Right ventricle myocardium inferior (tissue), 1 donor: Measurements from ENCODE around the gene DOCK1. TPM values are rescaled to one million over a fixed set of nuclear protein-coding genes. Genes with fewer than 3 reads are reported as not detected.
"Not testable (repeated sequence)": the region's sequence is repeated elsewhere in the genome, so short reads cannot be mapped to it uniquely, and the experiment has no call there.

ENCODE experiments used
- ATAC-seq: fragments of 200-7000 bp; cut with Tn5 transposase; one replicate; pipeline ENCODE4 v1.9.1; 2020; ENCODE audit warnings: mild to moderate bottlenecking, moderate library complexity
- DNase-seq: peaks from one replicate; pipeline ENCODE4 v3.0.0; 2021; ENCODE audit errors: missing footprints
- intact Hi-C: fragments of 100-400 bp; cut with DNase I; formaldehyde crosslinking; loops from one replicate; pipeline ENCODE4 v1.11.0; 2022
- total RNA-seq: library from RNA; stranded (reverse); fragmentation: NEBNext Ultra II Directional; extraction: Animal tissue kit (Norgen Biotek cat#: 25700); gene quantifications from one replicate; pipeline ENCODE4 v1.2.1, GENCODE V29; 2021
- donor health status: DM: no; HTN: yes; CAD: no; lungs with severe emphysema.

DOCK1 gene
- total RNA-seq, 1 donor from 2014 or later: 16.8 TPM

DNA sequence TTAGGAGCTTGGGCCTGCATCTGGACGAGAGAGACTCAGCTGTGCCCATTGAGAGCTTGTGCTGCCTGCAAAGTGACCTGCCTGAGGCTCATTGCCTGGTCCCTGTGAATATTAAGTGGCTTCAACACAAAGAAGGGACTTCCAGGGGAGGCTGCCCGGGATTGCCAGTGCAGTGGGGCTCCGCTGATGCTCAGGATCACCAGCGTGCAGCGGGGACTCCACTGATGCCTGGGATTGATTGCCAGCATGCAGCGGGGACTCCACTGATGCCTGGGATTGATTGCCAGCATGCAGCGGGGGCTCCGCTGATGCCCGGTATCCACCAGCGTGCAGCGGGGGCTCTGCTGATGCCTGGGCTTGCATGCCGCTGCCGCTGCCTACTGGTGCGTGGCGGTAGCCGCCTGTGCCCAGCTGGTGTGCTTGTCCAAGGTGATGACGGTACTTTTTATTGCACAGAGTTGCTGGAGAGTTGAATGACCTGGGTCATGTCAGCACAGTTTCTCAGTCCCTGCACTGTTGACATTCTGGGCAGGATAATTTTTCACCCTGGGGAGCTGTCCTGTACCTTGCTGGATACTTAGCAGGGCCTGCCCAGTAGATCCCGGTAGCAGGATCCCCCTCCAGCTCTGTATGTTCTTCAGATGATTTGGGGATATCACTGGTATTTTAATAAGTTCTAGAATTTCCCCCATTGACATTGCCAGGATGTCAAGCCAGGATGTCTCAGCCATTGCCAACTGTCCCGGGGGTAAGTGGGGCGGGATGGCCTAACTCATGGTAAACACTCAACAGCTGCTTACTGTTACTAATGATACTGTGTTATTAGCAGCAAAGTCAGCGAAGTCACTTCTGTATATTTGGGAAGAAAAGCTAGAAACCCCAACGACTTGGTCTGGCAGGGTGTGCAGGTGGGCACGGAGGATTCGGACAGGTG, 13.0 kb downstream of the DOCK1 start:
- DNase-seq (no peak), ATAC-seq (peak; percentile 57)
- intact Hi-C loops: no loop called here

DNA sequence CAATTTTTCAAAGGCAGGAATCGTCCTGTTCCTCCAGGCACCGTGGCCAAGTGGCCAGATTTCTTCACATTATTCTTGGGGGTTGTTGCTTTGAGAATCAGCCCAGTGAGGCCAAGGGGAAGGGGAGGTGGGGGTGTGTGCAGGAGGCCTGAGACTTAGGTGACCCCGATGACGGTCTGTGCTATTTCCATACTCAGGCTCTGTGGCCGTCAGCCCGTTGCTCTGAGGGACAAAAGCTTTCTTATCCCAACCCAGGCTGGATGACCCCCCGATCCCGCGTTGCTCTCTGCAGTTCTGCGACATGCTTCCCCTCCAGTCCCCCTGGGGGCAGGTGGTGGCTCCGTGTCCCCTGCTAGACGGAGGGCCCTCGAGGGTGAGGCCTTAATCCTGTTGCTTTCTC, 14.2 kb downstream of the DOCK1 start:
- intact Hi-C loops: no loop called here
- no peak for ATAC-seq

DNA sequence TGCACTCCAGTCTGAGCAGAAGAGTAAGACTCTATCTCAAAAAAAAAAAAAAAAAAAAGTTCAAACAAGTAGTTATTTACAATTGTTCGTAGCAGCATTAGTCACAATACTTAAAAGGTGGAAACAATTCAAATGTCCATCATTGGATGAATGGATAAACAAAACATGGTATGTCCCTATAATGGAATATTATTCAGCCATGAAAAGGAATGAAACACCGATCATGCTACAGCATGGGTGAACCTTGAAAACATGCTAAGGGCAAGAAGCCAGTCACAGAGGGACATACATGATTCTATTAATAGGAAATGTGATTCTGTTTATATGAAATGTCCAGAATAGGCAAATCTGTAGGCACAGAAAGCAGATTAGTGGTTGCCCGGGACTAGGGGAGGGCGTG, 15.9 kb downstream of the DOCK1 start:
- no peak for DNase-seq
- intact Hi-C loops: no loop called here
- ATAC-seq: no peak

More for the DNA sequence above, 14.2 kb downstream of the DOCK1 start:
- no peak for DNase-seq

DNA sequence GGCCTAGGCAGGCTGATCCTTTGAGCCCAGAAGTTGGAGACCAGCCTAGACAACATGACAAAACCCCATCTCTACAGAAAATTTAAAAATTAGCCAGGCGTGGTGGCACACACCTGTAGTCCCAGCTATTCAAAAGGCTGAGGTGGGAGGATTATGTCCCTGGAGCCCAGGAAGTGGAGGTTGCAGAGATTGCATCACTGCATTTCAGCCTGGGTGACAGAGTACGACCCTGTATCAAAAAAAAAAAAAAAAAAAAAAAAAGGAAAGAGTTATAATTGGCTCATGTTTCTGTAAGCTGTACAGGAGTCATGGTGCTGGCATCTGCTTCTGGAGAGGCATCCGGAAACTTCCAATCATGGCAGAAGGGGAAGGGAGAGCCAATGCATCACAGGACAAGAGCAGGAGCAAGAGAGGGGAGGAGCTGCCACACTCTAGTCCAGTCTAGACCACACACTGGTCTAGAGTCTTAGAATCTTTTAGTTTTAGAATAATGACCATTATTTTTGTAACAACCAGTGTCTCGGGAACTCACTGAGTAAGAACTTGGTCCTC, 16.8 kb downstream of the DOCK1 start:
- DNase-seq (no peak), ATAC-seq (no peak)
- intact Hi-C loops: no loop called here

DNA sequence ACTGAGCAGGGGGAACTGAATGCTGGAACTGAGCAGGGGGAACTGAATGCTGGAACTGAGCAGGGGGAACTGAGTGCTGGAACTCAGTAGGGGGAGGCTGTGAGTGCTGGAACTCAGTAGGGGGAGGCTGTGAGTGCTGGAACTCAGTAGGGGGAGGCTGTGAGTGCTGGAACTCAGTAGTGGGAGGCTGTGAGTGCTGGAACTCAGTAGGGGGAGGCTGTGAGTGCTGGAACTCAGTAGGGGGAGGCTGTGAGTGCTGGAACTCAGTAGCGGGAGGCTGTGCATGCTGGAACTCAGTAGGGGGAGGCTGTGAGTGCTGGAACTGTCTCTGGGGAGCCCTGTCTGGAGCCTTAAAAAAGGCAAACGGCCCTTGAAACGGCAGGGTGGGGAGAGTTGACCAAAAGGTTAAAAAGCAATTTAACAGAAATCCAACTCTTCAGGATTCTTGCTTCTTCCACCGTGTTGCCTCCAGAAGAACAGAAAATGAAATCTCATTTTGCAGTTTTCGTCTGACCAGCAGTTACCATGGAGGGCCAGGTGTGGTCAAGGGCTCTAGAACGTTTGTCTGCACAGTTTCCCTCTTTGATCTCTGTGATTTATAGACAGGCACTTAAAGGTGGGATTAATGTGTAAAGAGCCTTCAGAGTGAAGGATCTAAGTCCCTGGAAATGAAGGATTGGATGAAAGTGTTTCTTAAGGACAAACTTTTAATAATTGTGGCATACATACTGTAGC, 19.1 kb downstream of the DOCK1 start:
- ATAC-seq: no peak
- no peak for DNase-seq
- intact Hi-C loops: no loop called here

DNA sequence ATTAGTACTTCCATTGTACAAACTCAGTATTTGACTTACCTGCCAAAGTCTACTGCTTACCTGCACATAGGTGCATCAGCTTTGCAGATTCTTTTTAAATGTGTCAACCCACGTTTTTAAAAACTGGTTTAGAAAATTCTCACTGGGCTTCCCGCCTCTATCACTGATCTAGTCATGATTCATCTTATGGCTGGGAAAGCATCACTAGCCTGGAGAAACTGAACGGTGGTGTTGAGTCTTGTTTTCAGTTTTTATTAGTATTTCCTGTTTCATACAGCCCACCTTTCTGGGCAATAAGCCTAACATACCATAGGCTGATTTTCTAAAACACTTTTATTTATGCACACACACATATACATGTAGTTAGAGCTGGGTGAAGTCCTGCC, 19.7 kb downstream of the DOCK1 start:
- ATAC-seq (no peak), DNase-seq (no peak)
- intact Hi-C loops: no loop called here

DNA sequence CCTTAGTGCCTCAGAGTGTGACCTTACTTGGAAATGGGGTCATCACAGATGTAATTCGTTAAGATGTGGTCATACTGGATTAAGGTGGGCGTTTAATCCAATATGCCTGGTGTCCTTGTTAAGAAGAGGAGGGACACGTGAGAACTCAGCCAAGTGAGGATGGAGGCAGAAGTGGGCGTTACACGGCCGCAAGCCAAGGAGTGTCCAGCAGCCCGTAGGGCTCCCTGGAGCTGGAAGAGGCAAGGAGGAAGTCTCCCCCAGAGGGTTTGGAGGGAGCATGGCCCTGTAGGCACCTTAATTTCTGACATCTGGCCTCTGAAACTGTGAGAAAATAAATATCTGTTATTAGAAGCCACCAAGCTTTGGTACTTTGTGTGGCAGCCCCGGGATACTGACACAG, 21.3 kb downstream of the DOCK1 start:
- intact Hi-C loops: no loop called here
- ATAC-seq: no peak
- DNase-seq: no peak

DNA sequence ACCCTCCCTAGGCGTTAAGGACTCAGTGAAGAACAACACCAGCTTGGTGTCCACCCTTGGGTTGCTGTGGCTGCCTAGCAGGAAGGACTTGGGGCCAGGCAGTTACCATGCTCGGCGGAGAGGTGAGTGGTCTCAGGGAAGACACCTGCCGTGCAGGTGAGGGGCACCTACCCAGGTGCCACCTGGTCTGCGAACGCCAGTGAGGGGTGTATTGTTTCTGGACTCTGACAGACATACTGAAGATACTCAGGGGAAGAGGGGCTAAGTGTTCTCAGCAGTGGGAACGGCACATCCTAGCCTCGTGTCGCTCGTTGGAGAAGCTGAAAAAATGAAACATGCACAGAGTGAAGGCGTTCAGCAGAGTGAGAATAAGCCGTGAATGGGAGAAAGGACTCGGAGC, 22.6 kb downstream of the DOCK1 start:
- DNase-seq: no peak
- intact Hi-C loops: no loop called here
- no peak for ATAC-seq

DNA sequence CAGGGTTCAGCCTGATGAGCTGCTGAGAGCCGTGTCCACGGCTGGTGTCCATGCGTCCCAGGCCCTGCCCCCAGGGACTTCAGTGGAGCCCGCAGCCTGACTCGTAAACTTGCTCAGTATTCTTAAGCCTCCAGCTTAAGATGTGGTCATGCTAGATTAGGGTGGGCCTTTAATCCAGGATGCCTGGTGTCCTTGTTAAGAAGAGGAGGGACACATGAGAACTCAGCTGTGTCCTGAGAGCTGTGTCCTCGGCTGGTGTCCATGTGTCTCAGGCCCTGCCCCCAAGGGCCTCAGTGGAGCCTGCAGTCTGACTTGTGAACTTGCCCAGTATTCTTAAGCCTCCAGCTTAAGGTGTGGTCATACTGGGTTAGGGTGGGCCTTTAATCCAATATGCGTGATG, 23.0 kb downstream of the DOCK1 start:
- peak; percentile 74 for ATAC-seq

DNA sequence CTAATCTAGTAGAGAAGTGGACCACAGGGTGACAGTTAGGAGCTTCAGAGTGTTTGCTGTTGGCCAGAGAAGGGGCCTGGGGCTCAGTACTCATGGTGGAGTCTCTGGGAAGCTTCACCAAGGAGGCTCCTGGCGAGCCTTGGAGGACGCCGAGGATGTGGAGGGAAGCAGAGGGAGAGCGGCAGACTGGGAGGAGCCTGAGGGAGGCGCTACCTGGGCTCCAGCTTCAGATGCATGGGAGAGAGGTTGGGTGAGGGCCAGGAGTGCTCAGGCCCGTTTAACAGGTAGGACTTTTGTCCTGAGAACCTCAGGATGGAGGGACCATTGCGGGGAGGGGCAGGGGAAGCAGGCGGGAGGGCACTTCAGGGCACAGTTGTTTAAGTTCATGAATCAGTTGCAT, 24.2 kb downstream of the DOCK1 start:
- ATAC-seq (no peak), DNase-seq (no peak)
- intact Hi-C loops: no loop called here

More for the DNA sequence above, 23.0 kb downstream of the DOCK1 start:
- no peak for DNase-seq
- intact Hi-C loops: no loop called here

DNA sequence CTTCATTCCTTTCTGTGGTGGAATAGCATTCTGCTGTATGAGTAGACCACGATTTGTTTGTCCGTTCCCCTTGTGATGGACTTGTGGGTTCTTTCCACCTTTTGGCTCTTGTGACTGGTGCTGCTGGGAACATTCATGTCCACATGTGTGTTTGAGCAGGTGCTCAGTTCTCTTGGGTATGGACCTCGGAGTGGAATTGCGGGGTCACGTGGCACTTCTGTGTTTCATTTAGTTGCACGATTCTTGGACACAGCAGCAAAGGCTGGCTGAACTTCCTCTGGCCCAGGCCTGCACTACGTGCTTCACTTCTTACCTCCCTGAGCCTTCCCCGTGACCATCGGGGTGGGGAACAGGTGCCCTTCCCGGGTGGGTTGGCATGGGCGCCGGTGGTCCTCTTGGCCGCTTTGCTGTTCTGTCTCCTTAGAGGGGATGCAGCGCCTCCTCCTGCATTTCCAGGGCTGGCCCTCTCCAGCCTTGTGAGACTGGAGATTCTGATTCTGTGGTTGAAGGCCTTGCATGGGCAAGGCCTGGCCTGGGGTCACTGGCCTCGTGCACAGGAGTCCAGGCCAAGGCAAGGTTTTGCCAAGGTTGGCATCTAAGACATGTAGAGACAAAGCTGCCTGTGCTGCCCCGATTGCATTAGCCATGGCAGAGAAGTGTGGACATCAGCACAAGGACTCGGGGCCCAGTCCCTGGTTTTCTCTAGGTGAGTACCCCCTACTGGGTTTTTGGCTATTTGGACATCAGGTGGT, 25.1 kb downstream of the DOCK1 start:
- intact Hi-C loops: no loop called here
- DNase-seq: no peak
- ATAC-seq: no peak

DNA sequence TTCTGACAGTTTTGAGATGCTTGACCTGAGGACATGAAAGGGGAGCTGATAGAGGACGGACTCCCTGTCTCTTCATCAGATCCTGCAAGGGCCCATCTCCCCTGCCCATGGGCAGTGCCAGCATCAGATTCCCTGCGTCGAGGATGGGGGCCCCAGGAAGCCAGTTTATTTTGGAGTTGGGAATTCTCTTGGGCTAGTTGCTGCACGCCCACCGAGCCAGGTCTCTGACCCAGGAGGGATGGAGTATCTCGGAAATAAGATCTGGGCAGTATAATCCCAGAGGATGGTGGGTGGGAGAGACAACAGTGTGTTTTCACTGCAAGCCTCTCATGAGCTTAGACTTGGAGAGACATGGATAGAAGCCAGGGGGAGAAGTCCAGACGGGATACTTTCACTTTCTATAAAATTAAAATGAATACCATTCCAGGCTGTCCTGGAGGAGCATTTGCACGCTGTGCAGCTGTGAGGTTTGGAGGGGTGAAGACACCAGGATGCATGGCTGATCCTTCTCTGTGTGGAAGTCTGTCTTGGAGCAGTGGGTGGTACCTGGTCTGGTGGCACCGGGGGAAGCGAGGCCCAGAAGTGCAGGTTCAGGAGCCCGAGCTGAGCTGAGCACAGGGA, 25.8 kb downstream of the DOCK1 start:
- peak; percentile 49 for ATAC-seq
- intact Hi-C loops: no loop called here
- DNase-seq: no peak

DNA sequence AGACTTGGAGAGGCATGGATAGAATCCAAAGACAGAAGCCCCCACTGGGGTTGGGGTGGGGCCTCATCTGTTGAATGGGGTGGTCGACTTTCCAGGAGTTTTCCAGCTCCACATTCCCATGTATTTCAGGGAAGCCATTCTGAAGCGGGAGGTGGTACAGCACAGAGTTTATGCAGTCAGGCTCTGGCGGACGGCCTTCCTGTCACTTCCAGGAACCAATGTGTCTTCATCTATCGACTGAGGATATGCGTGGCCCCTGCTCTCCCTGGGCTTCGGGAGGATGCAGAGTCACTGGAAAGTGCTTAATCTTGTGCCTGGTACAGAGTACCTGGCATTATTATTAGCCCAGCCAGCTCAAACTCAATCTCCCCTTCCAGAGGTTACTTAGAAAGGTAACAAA, 26.3 kb downstream of the DOCK1 start:
- intact Hi-C loops: no loop called here
- no peak for ATAC-seq
- no peak for DNase-seq

DNA sequence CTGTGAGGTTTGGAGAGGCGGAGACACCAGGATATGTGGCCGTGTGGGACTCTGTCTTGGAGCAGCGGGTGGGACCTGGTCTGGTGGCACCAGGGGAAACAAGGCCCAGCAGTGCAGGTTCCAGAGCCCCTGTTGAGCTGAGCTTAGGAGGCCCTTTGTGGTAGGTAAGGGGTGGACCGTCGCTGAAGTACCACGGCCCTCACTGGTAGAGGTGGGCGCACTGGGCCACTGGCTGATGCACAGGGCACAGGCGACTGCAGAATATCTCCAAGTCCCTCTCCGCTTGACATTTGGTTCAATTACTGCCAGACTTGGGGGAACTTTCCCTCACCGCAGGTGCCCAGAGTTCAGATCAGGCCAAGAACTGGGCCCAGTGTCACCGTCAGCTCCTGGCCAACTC, 27.3 kb downstream of the DOCK1 start:
- DNase-seq (no peak), ATAC-seq (no peak)
- intact Hi-C loops: no loop called here

DNA sequence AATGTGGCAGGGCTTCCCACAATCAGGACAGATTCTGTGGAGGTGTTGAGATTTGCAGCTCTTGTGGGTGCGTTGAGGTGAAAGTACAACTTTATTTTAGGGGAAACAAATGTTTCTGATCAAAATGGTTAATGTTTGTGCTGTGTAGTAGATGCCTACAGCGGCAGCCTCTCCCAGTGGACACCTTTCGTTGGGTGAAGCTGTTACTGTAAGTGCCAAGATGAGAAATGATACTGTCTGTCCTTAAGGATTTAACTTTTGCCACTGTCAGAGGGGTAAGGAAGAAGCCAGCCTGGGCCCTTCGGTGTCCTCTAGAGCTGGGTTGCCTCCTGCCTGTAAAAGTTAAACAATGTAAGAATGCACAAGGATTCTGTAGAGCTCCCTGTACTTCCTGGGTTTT, 27.9 kb downstream of the DOCK1 start:
- intact Hi-C loops: no loop called here
- ATAC-seq (no peak), DNase-seq (no peak)

DNA sequence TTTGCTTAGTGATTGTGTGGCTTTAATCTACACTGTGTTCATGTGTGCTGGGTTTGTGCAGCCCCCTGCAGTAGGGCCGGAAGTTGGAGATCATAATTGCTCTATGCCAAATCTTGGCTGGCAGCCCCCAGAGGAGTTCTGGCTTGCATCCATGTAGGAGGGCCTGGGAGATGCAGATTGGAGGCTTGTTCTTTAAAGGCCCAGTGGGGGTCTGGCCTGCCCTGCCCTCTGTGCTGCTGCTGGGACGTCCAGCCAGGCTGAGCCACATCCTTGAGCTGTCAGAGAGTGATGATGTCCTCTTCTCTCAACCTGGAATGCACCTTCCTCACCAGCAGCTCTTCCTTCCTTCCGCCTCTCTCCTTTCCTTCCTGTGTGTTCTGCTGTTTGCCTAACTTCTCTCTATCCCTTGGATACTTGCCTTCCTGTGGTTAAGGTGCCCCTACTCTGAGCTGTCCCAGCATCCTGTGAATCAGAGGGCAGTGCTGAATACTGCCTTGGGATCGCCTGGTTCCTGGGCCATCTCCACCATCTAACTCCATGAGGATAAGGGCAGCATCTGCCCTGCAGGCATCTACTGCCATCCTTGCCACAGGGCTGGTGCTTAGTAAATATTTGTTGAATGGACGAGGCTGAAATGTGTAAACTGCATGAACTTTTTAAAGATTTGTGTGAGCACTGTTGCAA, 30.2 kb downstream of the DOCK1 start:
- ATAC-seq: no peak
- intact Hi-C loops: no loop called here
- DNase-seq: no peak

DNA sequence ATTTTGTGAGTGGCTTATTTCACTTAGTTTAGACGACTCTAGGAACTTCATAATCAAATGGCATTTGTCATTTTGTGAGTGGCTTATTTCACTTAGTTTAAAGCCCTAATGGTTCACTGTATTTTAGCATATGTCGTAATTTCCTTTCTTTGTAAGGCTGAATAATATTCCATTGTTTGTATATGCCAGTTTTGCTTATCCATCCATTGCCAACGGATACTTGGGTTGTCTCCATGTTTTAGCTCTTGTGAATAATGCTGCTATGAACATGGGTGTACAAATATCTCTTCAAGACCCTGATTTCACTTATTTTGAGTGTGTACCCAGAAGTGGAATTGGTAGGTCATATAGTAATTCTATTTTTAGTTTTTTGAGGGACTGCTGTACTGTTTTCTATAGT, 31.8 kb downstream of the DOCK1 start:
- intact Hi-C loops: no loop called here

DNA sequence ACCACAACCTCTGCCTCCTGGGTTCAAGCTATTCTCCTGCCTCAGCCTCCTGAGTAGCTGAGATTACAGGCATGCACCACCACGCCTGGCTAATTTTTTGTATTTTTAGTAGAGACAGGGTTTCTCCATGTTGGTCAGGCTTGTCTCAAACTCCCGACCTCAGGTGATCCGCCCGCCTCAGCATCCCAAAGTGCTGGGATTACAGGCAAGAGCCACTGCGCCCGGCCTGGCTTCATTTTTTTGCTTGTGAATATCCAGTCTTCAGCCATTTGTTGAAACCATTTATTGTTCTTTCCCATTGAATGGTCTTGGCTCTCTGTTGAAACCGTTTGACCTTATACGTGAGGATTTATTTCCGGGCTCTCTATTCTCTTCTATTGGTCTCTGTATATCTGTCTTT, 32.9 kb downstream of the DOCK1 start:
- DNase-seq, ATAC-seq, intact Hi-C loops: not testable (repeated sequence)

More for the DNA sequence above, 31.8 kb downstream of the DOCK1 start:
- ATAC-seq: no peak
- no peak for DNase-seq
